RCC 7860 (cell line): Measurements from ENCODE around the gene C1orf141.
A peak's percentile ranks its signal among the peaks of the same experiment; 100 is the strongest.
"Not testable (repeated sequence)": the region's sequence is repeated elsewhere in the genome, so short reads cannot be mapped to it uniquely, and the experiment has no call there.

ENCODE experiments used
- DNase-seq: peaks from one replicate; pipeline ENCODE4 v3.0.0-alpha.2; 2015; ENCODE audit warnings: low spot score
- FAIRE-seq: peaks from 2 replicates; lab custom pipeline; 2012; peaks lifted over from hg19 to GRCh38; lab: Jason Lieb, UNC

C1orf141 gene

GRCh38 chr1:67089685-67090208 is 45.0 kb downstream of the C1orf141 start:
- FAIRE-seq, result no peak
- DNase-seq, result no peak

DNA sequence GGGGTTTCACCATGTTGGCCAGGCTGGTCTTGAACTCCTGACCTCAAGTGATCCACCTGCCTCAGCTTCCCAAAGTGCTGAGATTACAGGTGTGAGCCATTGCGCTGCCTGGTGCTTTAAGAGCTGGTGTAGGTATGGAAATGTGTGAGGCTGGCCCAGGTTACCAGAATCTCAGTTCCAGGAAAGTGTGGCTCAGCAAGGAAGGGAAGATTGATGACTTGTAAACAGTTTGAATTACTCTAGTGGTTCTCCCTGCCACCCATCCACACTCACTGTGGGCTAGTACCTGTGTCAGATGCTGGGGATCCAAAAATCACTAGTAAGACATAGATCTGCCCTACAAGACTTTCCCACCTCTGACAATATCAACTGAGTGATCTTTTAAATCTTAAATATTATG is 46.3 kb downstream of the C1orf141 start:
- FAIRE-seq, result no peak

DNA sequence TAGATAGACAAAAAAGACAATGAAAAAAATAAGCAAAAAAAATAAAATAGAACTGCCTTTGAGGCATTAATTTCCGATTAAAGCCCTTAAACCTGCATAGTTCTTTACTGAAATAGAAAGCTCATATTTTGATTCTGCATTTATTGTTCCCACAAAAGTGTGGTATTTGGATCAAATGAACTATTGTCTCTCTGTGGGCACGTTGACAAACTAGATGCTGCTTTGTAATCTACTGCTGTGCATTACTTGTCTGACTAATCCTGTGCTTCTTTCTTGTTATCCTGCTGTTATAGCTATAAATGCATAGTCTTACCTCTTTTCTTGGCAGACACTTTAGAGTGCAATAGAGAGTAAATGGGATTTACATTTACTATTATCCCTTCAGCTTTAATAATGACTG is 49.4 kb downstream of the C1orf141 start:
- no peak for FAIRE-seq

More for the DNA sequence above, 46.3 kb downstream of the C1orf141 start:
- DNase-seq, result no peak

DNA sequence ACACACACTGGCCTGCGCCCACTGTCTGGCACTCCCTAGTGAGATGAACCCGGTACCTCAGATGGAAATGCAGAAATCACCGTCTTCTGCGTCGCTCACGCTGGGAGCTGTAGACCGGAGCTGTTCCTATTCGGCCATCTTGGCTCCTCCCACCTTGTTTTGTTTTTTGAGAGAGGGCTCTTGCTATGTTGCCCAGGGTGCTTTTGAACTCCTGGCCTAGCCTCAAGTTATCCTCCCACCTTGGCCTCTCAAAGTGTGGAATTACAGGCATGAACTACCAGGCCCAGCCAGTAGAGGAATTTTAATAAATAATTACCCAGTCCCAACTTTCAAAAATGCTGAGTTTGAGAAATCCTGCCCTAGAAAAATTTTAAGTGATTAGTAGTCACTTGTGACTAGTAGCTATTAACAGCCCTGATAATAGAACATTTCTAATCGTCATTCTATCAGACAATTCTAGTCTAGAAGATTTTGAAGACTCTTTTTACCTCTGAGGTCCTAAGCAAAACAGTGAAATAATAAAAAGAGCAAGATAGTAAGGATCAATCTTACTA is 49.9 kb downstream of the C1orf141 start:
- DNase-seq (no peak), FAIRE-seq (no peak)

More for the DNA sequence above, 49.4 kb downstream of the C1orf141 start:
- DNase-seq, result no peak

- DNase-seq, result no peak
- FAIRE-seq, result no peak
These were observed 56.5 kb downstream of the C1orf141 start for GRCh38 chr1:67078291-67078690.

DNA sequence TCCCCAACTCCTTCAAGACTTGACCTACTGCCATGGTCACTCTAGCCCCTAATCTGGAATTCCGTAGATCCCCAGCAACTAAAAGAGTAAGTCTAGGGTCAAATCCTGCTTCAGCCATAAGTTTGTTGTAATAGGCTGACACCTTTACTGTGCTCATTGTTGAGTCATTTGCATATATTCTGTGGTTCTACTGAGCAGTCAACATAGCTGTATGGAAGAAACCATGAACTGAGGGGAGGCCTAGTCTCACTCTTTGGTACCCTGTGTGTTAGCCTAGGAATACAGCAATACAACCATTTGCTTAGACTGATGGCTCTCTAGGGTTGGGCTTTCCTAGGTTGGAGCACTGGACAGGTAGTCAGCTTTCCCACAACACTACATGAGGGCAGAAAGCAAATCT is 57.2 kb downstream of the C1orf141 start:
- FAIRE-seq (no peak), DNase-seq (no peak)

- DNase-seq (no peak), FAIRE-seq (no peak)
These were observed 62.0 kb downstream of the C1orf141 start for GRCh38 chr1:67072749-67073148.

GRCh38 chr1:67067655-67068054 is 67.1 kb downstream of the C1orf141 start:
- FAIRE-seq, DNase-seq: not testable (repeated sequence)

GRCh38 chr1:67062412-67062811 is 72.4 kb downstream of the C1orf141 start:
- FAIRE-seq (no peak), DNase-seq (no peak)

- no peak for FAIRE-seq
- DNase-seq, result no peak
These were observed 73.5 kb downstream of the C1orf141 start for GRCh38 chr1:67061266-67061665.

DNA sequence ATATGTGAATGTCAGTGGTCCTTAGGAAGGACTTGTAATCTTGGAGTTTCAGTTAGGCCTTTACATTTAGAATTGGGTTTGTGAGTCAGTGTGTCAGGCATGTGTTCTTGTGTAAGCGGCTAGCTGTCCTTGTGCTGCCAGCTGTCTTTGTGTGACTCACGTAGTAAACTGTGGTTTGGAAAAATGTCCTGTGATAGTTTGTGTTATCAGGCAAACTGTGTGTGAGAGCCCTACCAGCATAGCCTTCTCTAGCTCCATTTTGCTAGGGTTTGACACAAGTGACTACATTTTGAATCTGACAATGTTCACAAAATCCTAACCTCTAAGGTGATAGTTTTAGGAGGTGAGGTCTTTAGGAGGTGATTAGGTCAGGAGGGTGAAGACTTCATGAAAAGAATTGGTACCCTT is 74.0 kb downstream of the C1orf141 start:
- DNase-seq, result peak; percentile 95
- peak; percentile 98 for FAIRE-seq

DNA sequence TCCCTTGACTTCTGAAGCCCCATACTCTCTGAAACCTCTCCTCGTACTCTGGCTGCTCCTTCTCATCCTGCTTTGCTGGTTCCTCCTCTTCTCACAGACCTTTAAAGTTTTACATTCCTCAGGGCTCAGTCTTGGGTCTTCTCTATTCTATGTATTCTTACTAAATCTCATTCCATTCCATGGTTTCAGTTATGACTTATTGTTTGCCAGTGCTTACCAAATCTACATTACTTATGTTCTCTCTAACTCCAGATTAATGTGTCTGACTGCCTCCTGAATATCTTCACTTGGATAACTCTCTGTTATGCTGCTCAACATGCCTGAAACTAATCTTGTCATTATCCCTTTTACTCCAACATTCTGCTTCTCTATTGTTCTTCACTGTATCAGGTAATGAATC is 75.4 kb downstream of the C1orf141 start:
- no peak for FAIRE-seq
- DNase-seq, result no peak

DNA sequence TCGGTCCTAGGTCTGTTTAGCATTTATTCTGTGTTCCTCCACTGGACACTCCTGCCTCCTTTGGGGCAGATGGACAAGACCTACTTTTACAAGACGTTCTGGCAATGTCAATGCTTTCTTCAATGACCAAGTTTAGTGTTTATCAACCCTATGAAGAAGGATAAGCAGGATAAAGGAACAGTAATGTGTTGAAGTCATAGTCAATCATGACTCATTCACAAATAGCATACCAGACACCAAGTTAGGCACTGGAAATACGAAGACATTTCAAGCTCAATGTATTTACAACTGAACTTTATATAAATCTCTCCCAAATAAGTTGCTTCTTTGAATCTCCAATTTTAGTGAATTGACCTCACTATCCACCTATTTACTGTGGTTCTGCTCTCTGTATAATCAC is 76.0 kb downstream of the C1orf141 start:
- DNase-seq, result peak; percentile 22
- FAIRE-seq, result no peak

DNA sequence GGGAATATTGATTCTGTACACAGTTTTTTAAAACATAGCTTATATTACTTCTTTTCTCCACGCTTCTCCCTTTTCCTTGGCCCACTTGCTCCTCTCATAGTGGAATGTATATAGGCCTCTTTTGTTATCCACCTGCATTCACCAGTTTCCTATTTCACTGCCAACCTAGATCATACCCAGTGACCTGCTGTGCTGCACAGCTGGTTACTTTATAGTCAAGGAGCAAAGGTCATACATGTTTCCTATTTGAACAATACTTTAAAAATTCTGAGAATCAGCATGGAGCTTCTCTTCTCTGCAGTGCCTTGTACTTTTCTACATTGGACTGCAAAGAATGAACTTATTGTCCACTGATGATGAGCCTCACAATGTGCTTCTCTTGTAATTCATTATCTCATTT is 76.5 kb downstream of the C1orf141 start:
- no peak for DNase-seq
- no peak for FAIRE-seq

DNA sequence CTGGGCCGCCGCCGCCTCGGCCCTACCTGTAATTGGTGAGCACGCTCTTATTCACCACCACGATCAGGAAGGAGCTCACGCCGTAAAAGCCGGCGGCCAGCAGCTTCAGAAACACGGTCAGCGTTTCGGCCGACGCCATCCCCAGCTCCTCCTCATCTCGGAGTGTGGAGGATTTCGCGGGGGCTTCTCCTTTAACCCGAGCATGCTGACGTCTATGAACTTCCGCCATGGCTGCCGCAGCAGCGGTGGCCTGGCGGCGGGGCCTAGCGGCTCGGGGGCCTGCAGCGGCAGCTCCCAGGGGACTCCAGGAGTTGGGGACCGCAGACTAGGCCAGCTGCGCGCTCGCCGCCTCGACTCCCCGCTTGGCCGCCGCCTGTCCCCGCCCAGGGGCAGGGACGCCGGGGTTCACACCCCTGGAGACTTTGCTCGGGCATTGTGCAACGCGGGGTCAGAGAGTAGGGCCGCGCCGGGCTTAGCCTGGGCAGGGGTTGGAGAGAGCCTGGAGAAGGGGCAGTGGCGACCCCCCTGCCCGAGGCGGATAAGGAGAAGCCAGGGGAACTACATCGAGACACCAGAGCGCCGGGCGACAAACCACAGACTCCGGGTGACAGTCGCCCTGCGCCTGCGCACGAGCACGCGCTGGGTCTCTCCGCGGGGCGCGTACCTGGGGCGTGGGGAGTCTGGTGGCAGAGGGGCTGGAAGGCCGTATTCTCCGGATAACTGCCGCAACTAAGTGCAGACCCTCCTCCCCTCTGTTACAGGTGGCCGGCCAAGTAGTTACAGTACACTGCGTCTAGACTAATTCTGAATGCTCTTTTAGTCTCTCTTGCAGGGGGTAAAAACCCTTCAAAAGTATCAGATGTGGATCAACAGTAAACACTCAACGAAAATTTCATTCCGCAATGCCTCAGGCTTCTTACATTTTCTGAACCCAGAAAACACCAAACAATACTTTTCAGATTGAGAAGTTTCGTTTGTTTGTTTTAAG is 80.7 kb downstream of the C1orf141 start, which contains the start of gene SLC35D1:
Gene SLC35D1 (minus strand): TSS at position 364 of the 988 bp plus-strand sequence. CDS start 135 bp downstream, at position 229.
- FAIRE-seq (no peak), DNase-seq (peak; percentile 33)

GRCh38 chr1:67053535-67053784 is 81.3 kb downstream of the C1orf141 start:
- no peak for FAIRE-seq
- DNase-seq, result no peak

- FAIRE-seq (no peak), DNase-seq (no peak)
These were observed 81.8 kb downstream of the C1orf141 start for GRCh38 chr1:67052741-67053534.

DNA sequence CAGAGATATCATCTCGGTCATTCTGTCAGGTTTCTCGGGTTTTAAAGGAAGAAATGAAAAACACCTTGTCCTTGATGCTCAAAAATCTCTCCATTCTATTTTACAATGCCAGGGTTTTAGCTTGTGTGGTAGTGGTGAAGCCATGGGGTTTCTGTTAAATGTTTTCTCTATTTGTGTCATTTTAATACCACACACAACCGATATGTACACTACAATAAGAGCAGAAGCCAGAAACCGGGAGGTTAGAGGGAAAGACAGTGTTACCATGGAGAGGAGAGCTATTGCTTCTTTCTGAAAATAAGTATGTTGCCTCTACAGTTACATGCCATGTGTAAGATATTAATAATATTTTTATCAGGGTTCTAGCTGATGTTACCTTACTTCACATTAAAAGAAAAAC is 83.6 kb downstream of the C1orf141 start:
- DNase-seq (no peak), FAIRE-seq (no peak)

- FAIRE-seq, result no peak
- no peak for DNase-seq
These were observed 90.0 kb downstream of the C1orf141 start for GRCh38 chr1:67044631-67045270.

- no peak for DNase-seq
- no peak for FAIRE-seq
These were observed 91.4 kb downstream of the C1orf141 start for GRCh38 chr1:67043366-67043765.
